ENCODE measurements around the gene FHIT.

The FHIT gene

DNA sequence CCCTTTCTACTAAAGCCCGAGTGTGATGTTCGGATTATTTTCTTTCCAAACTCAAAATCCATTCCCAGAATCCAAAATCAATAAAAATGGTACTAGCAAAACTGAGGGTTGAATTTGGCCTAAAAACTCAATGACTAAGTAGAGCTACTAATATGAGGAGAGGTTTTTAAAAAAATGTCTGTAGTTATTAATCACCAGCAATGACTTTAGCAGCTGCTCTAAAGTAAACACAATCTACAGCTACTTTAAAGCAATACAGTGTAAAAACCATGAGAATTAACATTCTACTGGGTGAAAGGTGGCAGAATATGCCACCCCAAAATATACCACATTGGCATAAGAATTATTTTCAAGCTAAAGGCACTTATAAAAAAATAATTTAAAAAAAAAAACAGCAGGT lies 23.5 kb downstream of the FHIT start:
- H3K27me3 ChIP-seq: no peaks in the 10 kb centered on the region
- TF ChIP-seq, protein P1, sequence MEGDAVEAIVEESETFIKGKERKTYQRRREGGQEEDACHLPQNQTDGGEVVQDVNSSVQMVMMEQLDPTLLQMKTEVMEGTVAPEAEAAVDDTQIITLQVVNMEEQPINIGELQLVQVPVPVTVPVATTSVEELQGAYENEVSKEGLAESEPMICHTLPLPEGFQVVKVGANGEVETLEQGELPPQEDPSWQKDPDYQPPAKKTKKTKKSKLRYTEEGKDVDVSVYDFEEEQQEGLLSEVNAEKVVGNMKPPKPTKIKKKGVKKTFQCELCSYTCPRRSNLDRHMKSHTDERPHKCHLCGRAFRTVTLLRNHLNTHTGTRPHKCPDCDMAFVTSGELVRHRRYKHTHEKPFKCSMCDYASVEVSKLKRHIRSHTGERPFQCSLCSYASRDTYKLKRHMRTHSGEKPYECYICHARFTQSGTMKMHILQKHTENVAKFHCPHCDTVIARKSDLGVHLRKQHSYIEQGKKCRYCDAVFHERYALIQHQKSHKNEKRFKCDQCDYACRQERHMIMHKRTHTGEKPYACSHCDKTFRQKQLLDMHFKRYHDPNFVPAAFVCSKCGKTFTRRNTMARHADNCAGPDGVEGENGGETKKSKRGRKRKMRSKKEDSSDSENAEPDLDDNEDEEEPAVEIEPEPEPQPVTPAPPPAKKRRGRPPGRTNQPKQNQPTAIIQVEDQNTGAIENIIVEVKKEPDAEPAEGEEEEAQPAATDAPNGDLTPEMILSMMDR (IDR thresholded peaks at IDR 0.05): no peak
- H3K4me3 ChIP-seq: no peak overlapping the region
- H3K27ac ChIP-seq: no peak overlapping the region
- H3K9me3 ChIP-seq: no peaks in the 10 kb centered on the region
- no peaks in the 10 kb centered on the region for H3K36me3 ChIP-seq
- DNase-seq: no peak
- H3K4me1 ChIP-seq: peaks cover 0 to 15% (median 0%) of the 10 kb centered on the region in 4 donors
- intact Hi-C loops (cut with DNase I; ENCODE audit: low total_unique reads): no loop called here

DNA sequence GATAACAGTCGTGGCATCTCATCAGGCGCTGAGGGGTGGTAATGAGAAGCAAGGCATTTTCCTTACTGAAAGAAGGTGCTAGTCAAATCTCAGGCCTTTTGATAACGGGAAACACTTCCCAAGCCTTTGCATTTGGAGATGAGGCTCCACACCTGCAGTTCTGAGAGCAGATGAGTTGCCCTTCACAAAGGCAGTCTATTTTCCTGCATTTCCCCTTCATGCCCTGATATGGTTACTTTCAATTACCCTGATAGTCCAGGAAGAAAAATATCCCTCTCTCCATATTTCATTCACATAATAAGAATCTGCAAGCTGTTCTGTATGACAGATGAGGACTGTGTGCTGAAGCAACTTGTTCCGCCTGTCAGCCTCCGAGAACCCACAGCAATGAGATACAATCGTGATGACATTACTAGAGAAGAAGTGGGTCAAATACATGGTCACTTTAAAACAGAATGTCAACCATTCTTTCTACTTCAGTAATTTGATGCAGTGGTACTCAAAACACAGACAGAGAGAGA lies 25.0 kb downstream of the FHIT start:
- peaks cover 0 to 15% (median 0%) of the 10 kb centered on the region in 4 donors for H3K4me1 ChIP-seq
- intact Hi-C loops (cut with DNase I; ENCODE audit: low total_unique reads): no loop called here

DNA sequence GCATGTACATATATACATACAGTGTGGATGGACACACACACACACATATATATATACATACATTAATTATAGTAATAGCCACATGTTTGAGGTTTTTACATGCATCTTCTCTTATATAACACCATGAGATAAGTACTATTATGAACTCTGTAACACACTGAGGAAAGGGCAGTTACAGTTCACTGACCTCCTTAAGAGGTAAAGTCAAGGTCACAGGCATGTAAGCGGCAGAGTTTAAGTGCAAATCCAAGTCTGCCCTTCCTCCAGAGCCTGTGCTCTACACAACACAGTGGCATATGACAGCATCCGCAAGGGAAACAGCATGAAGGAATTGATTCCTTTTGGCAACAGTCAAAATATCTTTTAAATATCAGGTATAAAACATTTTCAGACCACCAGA lies 26.4 kb downstream of the FHIT start:
- Histone ChIP-seq H3K27me3 (no peaks in the 10 kb centered on the region), H3K4me3 (no peak overlapping the region), H3K27ac (no peak overlapping the region), H3K9me3 (no peaks in the 10 kb centered on the region), H3K4me1 (peaks cover 0 to 15% (median 0%) of the 10 kb centered on the region in 4 donors), H3K36me3 (no peaks in the 10 kb centered on the region)
- TF ChIP-seq, protein P1 (IDR thresholded peaks at IDR 0.05): no peak
- DNase-seq: no peak
- intact Hi-C loops (cut with DNase I; ENCODE audit: low total_unique reads): no loop called here

More for the DNA sequence above, 25.0 kb downstream of the FHIT start:
- no peak for DNase-seq
- Histone ChIP-seq H3K27me3 (no peaks in the 10 kb centered on the region), H3K36me3 (no peaks in the 10 kb centered on the region), H3K27ac (no peak overlapping the region), H3K9me3 (no peaks in the 10 kb centered on the region), H3K4me3 (no peak overlapping the region)
- TF ChIP-seq, protein P1 (IDR thresholded peaks at IDR 0.05): no peak

DNA sequence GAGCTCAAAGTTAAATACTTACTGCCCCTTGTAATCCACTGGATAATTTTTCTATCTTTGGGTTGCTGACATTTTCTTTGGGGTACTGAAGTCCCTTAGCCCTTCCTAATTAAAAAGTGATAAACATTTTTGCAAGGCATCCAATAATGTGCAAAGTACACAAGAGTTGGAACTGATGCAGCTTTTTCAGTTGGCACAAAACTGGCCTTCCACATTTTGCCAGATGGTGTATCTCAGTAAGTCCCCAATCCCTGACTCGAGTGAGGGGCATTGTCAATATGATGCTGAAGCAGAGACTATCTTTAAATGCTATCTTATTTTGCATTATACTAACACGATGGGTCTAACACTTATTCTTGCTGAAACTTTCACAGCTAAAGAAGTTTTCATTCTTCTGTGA lies 27.8 kb downstream of the FHIT start:
- Histone ChIP-seq H3K27ac (no peak overlapping the region), H3K36me3 (no peaks in the 10 kb centered on the region), H3K27me3 (no peaks in the 10 kb centered on the region), H3K4me1 (peaks cover 0 to 15% (median 0%) of the 10 kb centered on the region in 4 donors), H3K4me3 (no peak overlapping the region), H3K9me3 (no peaks in the 10 kb centered on the region)
- intact Hi-C loops (cut with DNase I; ENCODE audit: low total_unique reads): no loop called here
- DNase-seq: no peak
- TF ChIP-seq, protein P1 (IDR thresholded peaks at IDR 0.05): no peak

DNA sequence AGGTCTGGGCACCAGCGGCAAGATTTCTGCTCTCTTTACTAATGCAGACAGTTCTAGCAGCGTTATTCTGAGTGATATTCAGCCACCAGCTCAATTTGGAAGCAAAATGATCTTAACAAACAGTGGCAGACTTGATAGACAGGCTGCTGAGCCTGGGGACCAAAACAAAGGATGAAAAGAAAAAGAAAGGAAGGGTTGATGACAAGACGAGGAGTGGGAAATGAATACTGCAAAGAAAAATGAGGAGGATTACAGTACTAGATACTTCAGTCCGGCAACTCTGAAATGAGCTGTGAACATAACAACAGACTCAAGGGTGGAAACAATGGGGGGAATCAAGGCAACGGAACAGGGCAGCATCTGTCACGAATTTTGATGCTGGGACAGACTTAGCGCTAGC lies 28.8 kb downstream of the FHIT start:
- intact Hi-C loops (cut with DNase I; ENCODE audit: low total_unique reads): no loop called here
- Histone ChIP-seq H3K4me3 (no peak overlapping the region), H3K27ac (no peak overlapping the region), H3K27me3 (no peaks in the 10 kb centered on the region), H3K4me1 (peaks cover 0 to 6% (median 0%) of the 10 kb centered on the region in 4 donors), H3K36me3 (peaks cover 0 to 1% (median 0%) of the 10 kb centered on the region in 3 donors), H3K9me3 (peaks cover 0 to 3% (median 0%) of the 10 kb centered on the region in 3 donors)
- TF ChIP-seq, protein P1 (IDR thresholded peaks at IDR 0.05): no peak
- no peak for DNase-seq

All from tibial artery (tissue), 4 donors.